Activated B cell treated with CpG ODN at 0.5 μM for 24 hours (primary cell): Measurements from ENCODE around the gene RBM24. TPM values are rescaled to one million over a fixed set of nuclear protein-coding genes. Genes with fewer than 3 reads are reported as not detected.

Source experiments
- ATAC-seq: fragments of 200-7000 bp; cut with Tn5 transposase; one replicate; pipeline ENCODE4 v1.10.0; 2021; ENCODE audit warnings: low read depth, mild to moderate bottlenecking, moderate library complexity
- CTCF ChIA-PET: fragments of 350-600 bp; sonication (Branson Sonifier 250); formaldehyde crosslinking; loops from one replicate; lab custom pipeline; 2021; ENCODE audit warnings: antibody characterized with exemption; lab: Charles Lee
- POLR2A ChIA-PET: fragments of 350-600 bp; sonication (Branson Sonifier 250); formaldehyde crosslinking; loops from one replicate; lab custom pipeline; 2021; ENCODE audit warnings: antibody characterized with exemption; lab: Charles Lee
- DNase-seq: peaks from one replicate; pipeline ENCODE4 v3.0.0; 2022
- H3K27ac Mint-ChIP-seq: one replicate; pipeline ENCODE4 v1.8.0; 2020; ENCODE audit warnings: mixed read lengths
- H3K27me3 Mint-ChIP-seq: one replicate; pipeline ENCODE4 v1.8.0; 2021; ENCODE audit warnings: mixed read lengths
- H3K36me3 Mint-ChIP-seq: one replicate; pipeline ENCODE4 v1.8.0; 2021; ENCODE audit warnings: low read depth, mixed read lengths
- H3K4me1 Mint-ChIP-seq: one replicate; pipeline ENCODE4 v1.8.0; 2021; ENCODE audit warnings: mixed read lengths
- H3K4me3 Mint-ChIP-seq: one replicate; pipeline ENCODE4 v1.8.0; 2020; ENCODE audit warnings: mild to moderate bottlenecking, mixed read lengths
- H3K9me3 Mint-ChIP-seq: one replicate; pipeline ENCODE4 v1.8.0; 2020; ENCODE audit warnings: mixed read lengths
- CTCF ChIP-seq: fragments of 200-600 bp; IDR thresholded peaks from one replicate; pipeline ENCODE4 v1.8.0; 2022; ENCODE audit warnings: antibody characterized with exemption, mild to moderate bottlenecking
- intact Hi-C: fragments of 100-400 bp; cut with micrococcal nuclease; formaldehyde crosslinking; loops from one replicate; pipeline ENCODE4 v1.15.1; 2024
- total RNA-seq: library from RNA; stranded (reverse); gene quantifications from 2 replicates; pipeline ENCODE4 v1.2.3, GENCODE V29; 2022

Gene RBM24
- total RNA-seq, 1 donor from 2014 or later = not detected

DNA sequence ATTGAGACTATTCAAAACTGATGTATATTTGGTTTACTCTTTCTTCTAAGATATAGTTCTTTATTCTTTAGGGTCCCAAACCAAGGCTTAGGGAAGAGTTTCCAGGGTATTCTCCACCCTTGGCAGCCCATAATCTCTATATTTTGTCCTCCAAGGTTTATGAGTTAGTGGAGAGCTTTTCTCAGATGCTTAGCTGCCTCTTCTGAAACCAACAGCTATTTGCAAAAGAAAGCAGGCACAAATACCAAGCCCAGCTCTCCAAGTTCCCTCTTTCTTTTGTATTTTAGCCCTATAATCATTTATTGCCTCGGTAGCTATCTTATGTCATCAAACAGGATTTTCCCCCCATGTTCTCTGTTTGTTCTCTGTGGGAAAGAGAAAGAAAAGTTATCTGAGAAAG, 39.1 kb upstream of the RBM24 start:
- no peak for TF ChIP-seq CTCF
- Mint-ChIP-seq H3K36me3 (no peaks in the 10 kb centered on the region), H3K27me3 (no peaks in the 10 kb centered on the region), H3K4me1 (no peaks in the 10 kb centered on the region), H3K4me3 (no peak overlapping the region), H3K9me3 (peaks cover 11% of the 10 kb centered on the region), H3K27ac (no peak overlapping the region)
- POLR2A ChIA-PET = no interaction called here
- intact Hi-C loops = no loop called here
- CTCF ChIA-PET = no interaction called here
- ATAC-seq (no peak), DNase-seq (no peak)

DNA sequence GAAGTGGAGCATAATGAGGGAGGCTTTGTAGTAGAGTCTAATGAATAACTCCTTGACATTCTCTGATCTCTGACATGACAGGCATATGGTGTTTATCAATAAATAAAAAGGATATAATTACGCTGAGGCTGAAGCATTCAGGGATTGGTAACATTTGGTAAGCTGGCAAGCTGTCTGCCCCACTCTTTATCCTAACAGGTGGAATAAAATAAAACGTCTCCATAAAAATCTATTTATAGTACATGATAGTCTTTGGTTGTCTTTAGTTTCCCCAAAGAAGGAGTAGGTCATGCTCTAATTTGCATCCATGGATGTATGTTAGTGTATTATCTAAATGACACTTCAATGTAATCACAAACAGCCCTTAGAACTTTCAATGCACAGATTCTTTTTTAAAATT, 30.9 kb upstream of the RBM24 start:
- CTCF ChIA-PET = interaction anchor here (0.6 kb wide), 1 partner anchor 1006 kb away, joined by 3 read pairs; no protein-coding TSS in a partner anchor
- Mint-ChIP-seq H3K36me3 (no peaks in the 10 kb centered on the region), H3K4me1 (no peaks in the 10 kb centered on the region), H3K27me3 (peaks cover 8% of the 10 kb centered on the region), H3K9me3 (peaks cover 10% of the 10 kb centered on the region), H3K4me3 (no peak overlapping the region), H3K27ac (no peak overlapping the region)
- POLR2A ChIA-PET = no interaction called here
- ATAC-seq (no peak), DNase-seq (no peak)
- no peak for TF ChIP-seq CTCF
- intact Hi-C loops = no loop called here

GRCh38 chr6:17251953-17252352, 29.2 kb upstream of the RBM24 start:
- H3K9me3 Mint-ChIP-seq = peaks cover 6% of the 10 kb centered on the region
- ChIA-PET CTCF (no interaction called here), POLR2A (no interaction called here)
- intact Hi-C loops = no loop called here
- no peak overlapping the region for H3K27ac Mint-ChIP-seq
- no peak overlapping the region for H3K4me3 Mint-ChIP-seq
- no peak for ATAC-seq
- no peaks in the 10 kb centered on the region for H3K4me1 Mint-ChIP-seq
- DNase-seq = no peak
- no peak for TF ChIP-seq CTCF
- H3K27me3 Mint-ChIP-seq = peaks cover 10% of the 10 kb centered on the region
- H3K36me3 Mint-ChIP-seq = no peaks in the 10 kb centered on the region

DNA sequence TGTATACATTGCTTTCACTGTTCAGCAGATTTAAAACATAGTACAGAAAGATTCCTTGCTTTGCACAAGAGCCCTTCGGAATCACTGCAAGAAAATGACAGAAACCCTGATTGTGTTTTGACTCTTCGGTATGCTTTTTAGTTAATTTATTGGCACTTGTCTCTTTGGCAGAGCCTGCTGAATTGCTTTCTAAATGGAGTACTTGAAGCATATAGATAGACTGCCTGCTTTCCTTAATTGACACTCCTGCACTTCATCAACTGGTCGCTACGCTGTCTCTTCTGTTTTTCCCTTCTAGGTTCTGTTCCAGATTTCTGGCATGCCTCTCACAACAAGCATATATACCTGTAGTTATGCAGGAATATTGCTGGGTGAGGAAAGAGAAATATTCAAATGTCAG, 22.4 kb upstream of the RBM24 start:
- no peak overlapping the region for H3K4me3 Mint-ChIP-seq
- intact Hi-C loops = no loop called here
- H3K36me3 Mint-ChIP-seq = no peaks in the 10 kb centered on the region
- ChIA-PET CTCF (no interaction called here), POLR2A (no interaction called here)
- DNase-seq = no peak
- ATAC-seq = no peak
- H3K4me1 Mint-ChIP-seq = no peaks in the 10 kb centered on the region
- H3K9me3 Mint-ChIP-seq = no peaks in the 10 kb centered on the region
- H3K27me3 Mint-ChIP-seq = peaks cover 7% of the 10 kb centered on the region
- H3K27ac Mint-ChIP-seq = no peak overlapping the region
- TF ChIP-seq CTCF = no peak

- no peaks in the 10 kb centered on the region for H3K36me3 Mint-ChIP-seq
- no peaks in the 10 kb centered on the region for H3K27me3 Mint-ChIP-seq
- ATAC-seq = no peak
- no peaks in the 10 kb centered on the region for H3K4me1 Mint-ChIP-seq
- peaks cover 2% of the 10 kb centered on the region for H3K9me3 Mint-ChIP-seq
- H3K4me3 Mint-ChIP-seq = no peak overlapping the region
- CTCF ChIA-PET = no interaction called here
- POLR2A ChIA-PET = no interaction called here
- no peak for TF ChIP-seq CTCF
- no peak overlapping the region for H3K27ac Mint-ChIP-seq
- intact Hi-C loops = no loop called here
- no peak for DNase-seq
Measured at GRCh38 chr6:17265570-17265969, 15.6 kb upstream of the RBM24 start.
